Caco-2 (cell line): ENCODE measurements around the gene HTR3B. TPM values are rescaled to one million over a fixed set of nuclear protein-coding genes. Genes with fewer than 3 reads are reported as not detected.

Experiments used
- BruUV-seq: library from RNA; stranded (reverse); fragments of 400-500 nt; replicated peaks from 2 replicates; lab custom pipeline; 2021; lab: Mats Ljungman, UMichigan
- CTCF ChIA-PET: fragments of 300-600 bp; sonication (Branson Sonifier 250); formaldehyde crosslinking; loops from one replicate; lab custom pipeline; 2022; ENCODE audit warnings: antibody characterized with exemption; lab: Charles Lee
- POLR2A ChIA-PET: fragments of 300-600 bp; sonication (Branson Sonifier 250); formaldehyde crosslinking; loops from one replicate; lab custom pipeline; 2022; ENCODE audit warnings: antibody characterized with exemption; lab: Charles Lee
- DNase-seq, 2 experiments: peaks; one replicate each; pipeline versions ENCODE4 v3.0.0 to v3.0.0-alpha.2; 2020 to 2022
- H3K27me3 ChIP-seq: replicated peaks from 2 replicates; pipeline ENCODE4 v1.6.0; 2011; ENCODE audit warnings: low read length; ENCODE audit not compliant: control insufficient read depth, insufficient read depth
- H3K36me3 ChIP-seq: 2 replicates; pipeline ENCODE4 v1.5.1; 2011; ENCODE audit warnings: low read length; ENCODE audit not compliant: control insufficient read depth, insufficient read depth
- H3K4me1 ChIP-seq: fragments of 250-450 bp; sonication (Bioruptor Pico); 2 replicates; pipeline ENCODE4 v1.5.1; 2020; ENCODE audit warnings: mild to moderate bottlenecking
- H3K4me3 ChIP-seq: 2 replicates; pipeline ENCODE4 v1.5.1; 2011; ENCODE audit warnings: low read depth, mild to moderate bottlenecking, control low read depth, low read length
- H3K9me3 ChIP-seq: fragments of 250-450 bp; sonication (Bioruptor Pico); 2 replicates; pipeline ENCODE4 v1.5.1; 2020; ENCODE audit warnings: mild to moderate bottlenecking, moderate library complexity
- H3K27ac Mint-ChIP-seq: one replicate; pipeline ENCODE4 v1.8.0; 2022; ENCODE audit warnings: mixed read lengths; ENCODE audit not compliant: unreplicated experiment
- H3K27me3 Mint-ChIP-seq: one replicate; pipeline ENCODE4 v1.8.0; 2022; ENCODE audit warnings: mixed read lengths; ENCODE audit not compliant: insufficient read depth, unreplicated experiment
- H3K36me3 Mint-ChIP-seq: one replicate; pipeline ENCODE4 v1.8.0; 2022; ENCODE audit warnings: mild to moderate bottlenecking, mixed read lengths; ENCODE audit not compliant: insufficient read depth, unreplicated experiment
- H3K4me1 Mint-ChIP-seq: one replicate; pipeline ENCODE4 v1.8.0; 2022; ENCODE audit warnings: low read depth, mixed read lengths; ENCODE audit not compliant: unreplicated experiment
- H3K4me3 Mint-ChIP-seq: one replicate; pipeline ENCODE4 v1.8.0; 2022; ENCODE audit warnings: mild to moderate bottlenecking, moderate library complexity, mixed read lengths; ENCODE audit not compliant: unreplicated experiment
- H3K9me3 Mint-ChIP-seq: one replicate; pipeline ENCODE4 v1.8.0; 2022; ENCODE audit warnings: mixed read lengths; ENCODE audit not compliant: unreplicated experiment
- CTCF ChIP-seq, 2 experiments: fragments of 200-600 bp in 1 of 2; IDR thresholded peaks; 1 replicate in 1 of 2; 2 replicates in 1 of 2; pipeline versions ENCODE4 v1.5.1 to v1.8.0; 2011 to 2022; ENCODE audit warnings: antibody characterized with exemption in 1 of 2, control low read depth in 1 of 2, inconsistent platforms in 1 of 2, low read depth in 1 of 2, low read length in 1 of 2, mild to moderate bottlenecking in 1 of 2, moderate library complexity in 1 of 2; ENCODE audit not compliant: insufficient read depth in 1 of 2, severe bottlenecking in 1 of 2, unreplicated experiment in 1 of 2
- intact Hi-C: fragments of 100-400 bp; cut with micrococcal nuclease; formaldehyde crosslinking; loops from one replicate; pipeline ENCODE4 v1.10.0; 2022; ENCODE audit not compliant: unreplicated experiment
- total RNA-seq: library from RNA; stranded (reverse); gene quantifications from 2 replicates; pipeline ENCODE4 v1.2.3, GENCODE V29; 2022

HTR3B gene
- total RNA-seq, 1 experiment from 2014 or later, result not detected

GRCh38 chr11:113951537-113951936 is 46.9 kb downstream of the HTR3B start:
- ChIA-PET CTCF (interaction anchor here (1.0 kb wide), 1 partner anchor 55 kb away, joined by 4 read pairs; no protein-coding TSS in a partner anchor), POLR2A (no interaction called here)
- no peak for TF ChIP-seq CTCF (IDR thresholded peaks at IDR 0.05; ENCODE audit: insufficient read depth in 1 of 2, low read depth in 1 of 2, low read length in 1 of 2, severe bottlenecking in 1 of 2, unreplicated experiment in 1 of 2)
- Histone ChIP-seq H3K27me3 (no peaks in the 10 kb centered on the region; the same call in 1 of the 2 replicates), H3K36me3 (no peaks in the 10 kb centered on the region), H3K4me1 (no peaks in the 10 kb centered on the region), H3K4me3 (no peak overlapping the region), H3K9me3 (no peaks in the 10 kb centered on the region)
- Mint-ChIP-seq H3K4me3 (no peak overlapping the region), H3K27me3 (peaks cover 27% of the 10 kb centered on the region), H3K4me1 (no peaks in the 10 kb centered on the region), H3K27ac (no peak overlapping the region), H3K9me3 (no peaks in the 10 kb centered on the region), H3K36me3 (no peaks in the 10 kb centered on the region)
- BruUV-seq, result no TSS peak
- intact Hi-C loops, result no loop called here
- DNase-seq, result no peak

- H3K4me1 Mint-ChIP-seq, result no peaks in the 10 kb centered on the region
- H3K27me3 Mint-ChIP-seq, result peaks cover 30% of the 10 kb centered on the region
- POLR2A ChIA-PET, result no interaction called here
- CTCF ChIA-PET, result interaction anchor here (1.0 kb wide), 1 partner anchor 56 kb away, joined by 4 read pairs; no protein-coding TSS in a partner anchor
- TF ChIP-seq CTCF (IDR thresholded peaks at IDR 0.05; ENCODE audit: insufficient read depth in 1 of 2, low read depth in 1 of 2, low read length in 1 of 2, severe bottlenecking in 1 of 2, unreplicated experiment in 1 of 2), result no peak
- intact Hi-C loops, result no loop called here
- no peaks in the 10 kb centered on the region for H3K9me3 Mint-ChIP-seq
- Histone ChIP-seq H3K4me3 (no peak overlapping the region), H3K9me3 (no peaks in the 10 kb centered on the region), H3K27me3 (no peaks in the 10 kb centered on the region; the same call in 1 of the 2 replicates), H3K36me3 (no peaks in the 10 kb centered on the region), H3K4me1 (no peaks in the 10 kb centered on the region)
- no peak for DNase-seq
- H3K4me3 Mint-ChIP-seq, result no peak overlapping the region
- no TSS peak for BruUV-seq
- no peak overlapping the region for H3K27ac Mint-ChIP-seq
- no peaks in the 10 kb centered on the region for H3K36me3 Mint-ChIP-seq
These were observed 47.5 kb downstream of the HTR3B start for GRCh38 chr11:113952070-113952469.

- no peaks in the 10 kb centered on the region for H3K9me3 Mint-ChIP-seq
- H3K36me3 Mint-ChIP-seq, result no peaks in the 10 kb centered on the region
- no TSS peak for BruUV-seq
- H3K4me3 ChIP-seq, result no peak overlapping the region
- CTCF ChIA-PET, result interaction anchor here (1.0 kb wide), 1 partner anchor 57 kb away, joined by 4 read pairs; no protein-coding TSS in a partner anchor
- H3K9me3 ChIP-seq, result no peaks in the 10 kb centered on the region
- H3K4me1 Mint-ChIP-seq, result no peaks in the 10 kb centered on the region
- POLR2A ChIA-PET, result no interaction called here
- TF ChIP-seq CTCF (IDR thresholded peaks at IDR 0.05; ENCODE audit: insufficient read depth in 1 of 2, low read depth in 1 of 2, low read length in 1 of 2, severe bottlenecking in 1 of 2, unreplicated experiment in 1 of 2), result no peak
- no peak for DNase-seq
- no peak overlapping the region for H3K27ac Mint-ChIP-seq
- H3K4me3 Mint-ChIP-seq, result no peak overlapping the region
- no peaks in the 10 kb centered on the region; the same call in 1 of the 2 replicates for H3K27me3 ChIP-seq
- no peaks in the 10 kb centered on the region for H3K4me1 ChIP-seq
- intact Hi-C loops, result no loop called here
- no peaks in the 10 kb centered on the region for H3K36me3 ChIP-seq
- H3K27me3 Mint-ChIP-seq, result peaks cover 30% of the 10 kb centered on the region
These were observed 48.0 kb downstream of the HTR3B start for GRCh38 chr11:113952588-113952987.
